ENCODE measurements around the gene RNF169.

Gene RNF169

DNA sequence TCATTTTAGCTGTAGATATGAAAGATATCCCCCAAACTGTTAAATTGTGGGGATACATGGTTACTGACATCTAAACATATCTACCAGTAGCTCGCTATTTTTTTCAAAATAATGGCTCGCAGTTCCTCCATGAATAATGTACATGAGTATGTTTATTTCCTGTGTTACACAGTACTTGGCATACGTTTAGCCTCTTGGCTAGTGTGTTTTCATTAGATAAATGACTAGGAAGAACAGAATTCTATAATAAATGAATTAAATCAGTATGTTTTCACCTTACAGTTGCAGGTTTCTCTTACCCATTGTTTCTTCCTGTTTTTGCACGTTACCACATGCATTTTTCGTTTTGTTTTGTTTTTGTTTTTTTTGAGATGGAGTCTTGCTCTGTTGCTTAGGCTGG is 21.8 kb downstream of the RNF169 start:
- no peak for DNase-seq

DNA sequence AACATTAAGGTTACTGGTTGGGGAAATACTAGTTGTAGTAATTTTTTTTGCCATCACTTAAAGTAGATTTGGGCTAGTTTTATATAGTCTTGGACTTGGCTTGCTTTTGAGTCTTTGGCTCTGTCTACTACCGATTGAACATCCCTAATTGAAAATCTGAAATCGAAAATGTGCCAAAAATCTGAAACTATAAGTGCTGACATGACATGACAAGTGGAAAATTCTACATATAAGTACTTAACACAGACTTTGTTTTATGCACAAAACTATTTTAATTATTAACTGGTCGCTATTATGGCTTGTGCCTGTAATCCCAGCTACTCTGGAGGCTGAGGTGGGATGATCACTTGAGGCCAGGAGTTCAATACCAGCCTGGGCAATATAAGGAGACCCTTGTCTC is 22.5 kb downstream of the RNF169 start:
- no peak for DNase-seq

DNA sequence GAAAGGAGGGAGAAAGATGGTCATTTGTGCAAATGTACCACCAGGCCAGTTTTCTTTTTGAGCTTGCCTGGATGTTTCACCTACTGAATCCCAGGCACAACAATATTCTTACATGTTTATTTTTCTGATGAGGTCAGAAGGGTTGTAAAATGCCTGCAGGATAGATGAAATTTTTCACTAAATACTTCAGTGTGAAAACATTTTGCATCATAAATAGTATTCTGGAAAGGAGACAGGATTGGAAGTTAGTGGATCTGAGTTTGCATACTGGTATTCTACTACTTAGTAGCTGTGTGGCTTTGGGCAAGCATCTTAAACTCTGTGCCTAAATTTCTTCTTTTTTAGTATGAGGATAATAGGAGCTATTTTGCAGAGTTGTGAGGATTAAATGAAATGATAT is 24.8 kb downstream of the RNF169 start:
- DNase-seq = no peak

DNA sequence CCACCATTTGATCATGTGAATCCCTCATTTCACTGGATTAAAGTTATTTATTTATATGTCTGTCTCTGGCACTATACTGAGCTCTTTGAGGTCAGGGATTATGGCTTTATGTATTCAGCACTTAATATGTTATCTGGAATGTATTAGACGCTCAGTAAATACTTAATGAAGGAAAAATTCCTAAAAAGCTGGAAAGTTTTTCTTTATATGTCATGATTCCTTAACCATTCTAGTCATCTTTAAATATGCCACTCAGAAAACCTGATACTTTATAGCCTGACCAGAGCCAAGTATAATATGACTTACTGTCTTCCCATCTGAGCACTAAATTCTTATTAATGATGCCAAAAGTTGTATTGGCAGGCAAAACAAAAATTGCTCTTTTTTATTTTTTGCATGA is 27.1 kb downstream of the RNF169 start:
- DNase-seq = no peak

GRCh38 chr11:74776546-74776945 is 27.9 kb downstream of the RNF169 start:
- DNase-seq = no peak

DNA sequence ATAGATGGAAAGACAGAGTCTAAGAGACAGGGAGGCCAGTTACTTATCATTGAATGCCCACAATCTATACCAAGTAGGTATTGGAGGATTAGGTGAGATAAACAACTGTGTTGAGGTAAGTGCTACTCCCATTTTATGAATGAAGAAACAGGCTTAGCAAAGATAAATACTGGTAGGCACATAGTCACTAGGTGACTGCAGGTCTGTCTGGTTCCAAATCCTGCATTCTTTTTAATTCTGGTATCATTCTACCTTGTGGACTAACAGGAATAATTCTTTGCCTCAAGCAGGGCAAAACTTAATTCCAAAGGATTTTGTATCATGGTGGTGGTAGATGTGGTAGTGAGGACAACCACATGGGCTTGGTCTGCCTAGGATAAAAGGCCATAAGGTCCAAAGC is 28.4 kb downstream of the RNF169 start:
- no peak for DNase-seq

- no peak for DNase-seq
Observed at GRCh38 chr11:74777877-74778276, 29.2 kb downstream of the RNF169 start.

DNA sequence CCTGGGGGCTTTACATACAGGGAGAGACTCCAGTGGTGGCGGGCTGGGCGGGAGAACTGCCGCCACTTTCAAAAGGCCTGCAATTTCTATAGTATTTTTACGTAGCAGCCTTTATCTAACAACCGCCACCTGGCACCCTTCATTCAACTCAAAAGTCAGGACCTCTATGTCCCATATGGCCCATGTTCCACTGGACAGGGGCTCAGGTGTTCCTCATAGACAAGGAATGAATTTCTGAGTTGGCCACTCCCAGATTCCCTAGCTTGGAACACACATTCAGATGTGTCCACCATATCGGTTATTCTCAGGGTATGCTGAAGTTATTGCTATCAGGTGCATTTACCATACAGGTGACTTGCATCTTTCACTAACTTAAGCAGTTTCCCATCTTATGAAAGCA is 29.9 kb downstream of the RNF169 start:
- no peak for DNase-seq

DNA sequence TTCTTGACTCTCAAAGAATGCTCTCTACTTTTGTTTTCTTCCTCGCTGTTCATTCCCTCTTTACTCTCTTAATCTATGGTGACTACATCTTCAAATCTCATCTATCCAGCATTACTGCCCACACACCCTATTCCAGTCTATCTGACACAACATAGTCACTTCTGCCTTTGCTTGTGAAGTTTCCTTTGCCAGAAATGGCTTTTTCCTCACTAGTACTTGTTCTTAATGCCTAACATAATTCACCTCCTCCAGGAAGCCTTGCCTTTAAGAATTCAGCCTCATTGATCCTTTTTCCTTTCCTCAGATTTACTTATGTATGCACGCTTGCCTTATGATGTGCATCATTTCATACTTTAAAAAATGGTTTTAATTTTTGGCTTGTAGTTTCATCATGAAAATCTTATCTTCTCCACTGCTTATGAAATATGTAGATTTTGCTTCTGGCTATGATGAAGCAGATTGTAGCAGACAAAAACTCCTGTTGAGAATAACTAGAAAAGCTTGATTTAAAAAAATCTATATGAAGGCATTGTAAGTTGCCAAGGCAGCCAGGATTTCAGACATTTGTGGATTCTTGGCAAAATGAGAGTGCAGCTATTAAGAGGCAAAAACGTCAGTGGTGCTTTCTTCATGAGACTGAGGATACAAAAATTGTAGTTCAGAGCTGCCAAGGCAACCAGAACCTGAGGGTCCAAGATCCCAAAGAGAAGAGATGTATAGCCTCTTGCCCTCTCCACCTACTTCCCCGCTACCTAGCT is 31.8 kb downstream of the RNF169 start:
- no peak for DNase-seq

DNA sequence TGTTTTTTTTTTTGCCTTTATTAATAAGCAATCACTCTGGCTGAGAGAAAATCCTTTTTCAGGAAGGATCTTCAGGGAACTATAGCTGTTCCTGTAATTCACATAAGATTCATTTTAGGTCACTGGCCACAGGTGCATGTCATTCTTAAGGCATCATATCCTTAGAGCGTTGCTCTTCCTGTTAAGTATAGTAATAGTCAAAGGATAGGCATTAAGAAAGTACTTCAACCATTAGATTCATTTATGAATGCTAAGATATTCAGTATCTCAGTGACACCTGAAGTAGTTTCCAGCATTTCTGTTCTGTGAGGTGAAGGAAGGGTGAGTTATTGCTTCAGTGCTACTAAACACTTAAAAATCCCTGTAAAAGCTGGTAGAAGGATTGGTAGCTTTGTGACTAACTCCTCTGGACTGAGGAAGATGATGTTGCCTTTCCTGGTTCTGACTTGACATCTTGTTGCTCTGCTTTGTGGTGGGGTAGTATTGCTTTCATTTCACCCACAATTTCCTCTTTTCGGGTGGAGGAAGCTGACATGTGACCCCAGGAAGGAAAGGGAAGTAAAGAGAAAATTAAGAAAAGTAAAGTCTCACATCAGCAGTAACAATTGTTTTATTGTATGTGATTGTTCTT is 34.7 kb downstream of the RNF169 start:
- DNase-seq = no peak

GRCh38 chr11:74784234-74784633 is 35.6 kb downstream of the RNF169 start:
- no peak for DNase-seq

- no peak for DNase-seq
Observed at GRCh38 chr11:74784726-74785125, 36.1 kb downstream of the RNF169 start.

GRCh38 chr11:74786574-74786973 is 37.9 kb downstream of the RNF169 start:
- no peak for DNase-seq

GRCh38 chr11:74791333-74792100 is 42.9 kb downstream of the RNF169 start:
- no peak for DNase-seq

DNA sequence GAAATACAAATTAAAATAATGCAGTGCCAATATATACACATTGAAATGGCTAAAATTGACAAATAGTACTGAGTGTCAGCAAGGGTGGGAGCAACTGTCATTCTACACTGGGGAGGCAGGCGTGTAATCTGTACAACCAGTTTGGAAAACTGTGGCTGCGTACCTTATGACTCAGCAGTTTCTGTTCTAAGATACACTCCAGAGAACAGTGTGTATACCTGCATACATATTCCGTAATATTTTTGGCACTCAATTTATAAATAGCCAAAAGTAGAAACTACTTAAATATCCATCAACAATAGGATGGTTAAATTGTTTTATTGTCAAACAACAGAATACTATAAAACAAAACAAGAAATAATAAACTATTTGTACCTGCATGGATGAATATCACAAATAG is 57.6 kb downstream of the RNF169 start:
- no peak for DNase-seq

DNA sequence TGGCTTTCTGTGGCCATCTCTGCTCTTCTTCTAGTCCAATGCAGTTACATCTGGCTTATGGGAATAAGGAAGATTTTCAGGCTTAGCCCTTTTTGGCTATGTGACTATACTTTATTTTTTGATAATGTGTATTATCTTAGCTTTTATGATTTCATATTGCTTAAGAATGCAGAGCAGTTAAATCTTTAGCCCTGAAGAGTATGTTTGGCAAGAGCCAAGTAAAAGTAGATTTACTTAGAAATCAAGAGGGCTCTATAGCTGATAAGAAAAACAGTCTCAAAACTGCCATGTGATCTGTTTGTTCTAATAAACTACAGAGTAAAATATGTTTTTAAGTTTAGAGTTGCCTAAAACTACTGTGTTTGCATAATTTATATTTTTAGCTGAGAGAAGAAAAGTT is 61.2 kb downstream of the RNF169 start:
- no peak for DNase-seq

- no peak for DNase-seq
Observed at GRCh38 chr11:74815966-74816365, 67.3 kb downstream of the RNF169 start.

- DNase-seq = no peak
Observed at GRCh38 chr11:74816664-74817063, 68.0 kb downstream of the RNF169 start.

GRCh38 chr11:74818283-74818946 is 69.8 kb downstream of the RNF169 start:
- DNase-seq = no peak

DNA sequence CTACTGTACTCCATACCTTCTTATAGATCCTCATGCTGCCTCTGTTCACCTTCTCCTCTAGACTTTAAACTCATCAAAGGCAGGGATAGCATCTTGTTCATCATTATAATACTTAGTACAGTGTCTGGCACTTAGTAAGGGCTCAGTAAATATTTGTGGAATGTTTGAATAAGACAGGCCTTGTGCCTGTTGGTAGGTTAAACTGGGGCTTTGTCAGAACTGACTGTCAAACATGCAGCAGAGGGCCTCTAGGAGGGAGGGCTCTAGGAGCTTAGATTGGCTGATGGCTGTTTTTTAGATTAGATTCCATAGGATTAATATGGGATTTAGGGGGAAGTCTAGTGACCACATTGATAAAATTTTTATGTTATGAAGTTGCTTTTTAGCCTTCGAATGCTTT is 70.8 kb downstream of the RNF169 start:
- DNase-seq = no peak

DNA sequence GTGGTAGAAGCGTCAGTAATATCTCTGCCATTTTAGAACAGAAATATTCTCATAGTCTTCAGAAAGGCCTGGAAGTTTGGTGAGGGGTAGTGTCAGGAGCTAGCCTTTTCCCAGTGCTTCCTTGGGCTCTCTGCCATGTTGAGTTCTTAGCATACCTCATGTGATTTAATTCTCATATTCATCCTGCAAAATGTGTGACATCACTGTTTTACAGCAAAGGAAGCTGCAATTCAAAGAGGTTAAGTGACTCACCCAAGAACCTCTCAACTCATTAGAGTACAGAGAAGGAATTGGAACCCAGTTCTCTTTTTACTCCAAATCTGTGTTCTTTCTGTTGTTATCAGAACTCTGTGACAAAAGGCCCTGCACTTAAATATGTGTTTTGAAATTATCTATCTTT is 72.1 kb downstream of the RNF169 start:
- no peak for DNase-seq

DNA sequence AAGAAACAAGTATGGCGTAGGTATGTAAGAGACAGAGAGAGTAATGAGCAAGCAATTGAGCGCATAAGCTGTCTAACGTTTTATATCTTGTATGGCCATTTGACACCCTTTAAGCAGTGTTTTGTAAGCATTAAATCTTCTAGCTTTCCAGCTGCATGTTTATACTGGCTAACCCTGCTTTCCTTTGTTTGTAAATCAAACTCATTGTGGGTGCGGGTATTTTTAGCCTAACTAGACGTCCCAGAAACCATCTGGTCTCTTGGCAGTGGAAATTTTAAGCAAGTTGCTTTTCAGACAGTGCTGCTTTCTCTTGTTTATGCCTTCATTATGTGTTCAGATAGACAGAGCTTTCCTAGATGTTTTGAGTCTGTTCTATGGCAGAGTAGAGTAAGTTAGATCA is 73.5 kb downstream of the RNF169 start:
- no peak for DNase-seq

GRCh38 chr11:74824285-74824982 is 75.8 kb downstream of the RNF169 start:
- DNase-seq = no peak

Data from NCI-H1436 treated with DMSO at 0.1 percent for 48 hours (cell line).